Activated naive CD8-positive, alpha-beta T cell treated with anti-CD3 and anti-CD28 coated beads, Interleukin-2, amount 50 U/mL, for 24 hours (primary cell): ENCODE data around the gene SCNN1B.

Source experiments
- ATAC-seq: fragments of 150-1000 bp; cut with Tn5 transposase; one replicate; pipeline ENCODE4 v1.10.0; 2021
- DNase-seq: peaks from one replicate; pipeline ENCODE4 v3.0.0; 2021
- H3K27ac Mint-ChIP-seq: one replicate; pipeline ENCODE4 v1.8.0; 2021; ENCODE audit warnings: mild to moderate bottlenecking, mixed read lengths
- H3K27me3 Mint-ChIP-seq: one replicate; pipeline ENCODE4 v1.8.0; 2021; ENCODE audit warnings: mixed read lengths
- H3K36me3 Mint-ChIP-seq: one replicate; pipeline ENCODE4 v1.8.0; 2021; ENCODE audit warnings: low read depth, mixed read lengths
- H3K4me1 Mint-ChIP-seq: one replicate; pipeline ENCODE4 v1.8.0; 2021; ENCODE audit warnings: mixed read lengths
- H3K4me3 Mint-ChIP-seq: one replicate; pipeline ENCODE4 v1.8.0; 2021; ENCODE audit warnings: mild to moderate bottlenecking, moderate library complexity, mixed read lengths
- H3K9me3 Mint-ChIP-seq: one replicate; pipeline ENCODE4 v1.8.0; 2021; ENCODE audit warnings: mixed read lengths

Gene SCNN1B

GRCh38 chr16:23301251-23302044 is 654 bp upstream of the SCNN1B start:
- no peak for DNase-seq
- H3K27me3 Mint-ChIP-seq: peaks cover 34% of the 10 kb centered on the region
- H3K36me3 Mint-ChIP-seq: no peaks in the 10 kb centered on the region
- H3K4me3 Mint-ChIP-seq: no peak overlapping the region
- H3K9me3 Mint-ChIP-seq: peaks cover 3% of the 10 kb centered on the region
- no peak overlapping the region for H3K27ac Mint-ChIP-seq
- ATAC-seq: no peak
- H3K4me1 Mint-ChIP-seq: peaks cover 3% of the 10 kb centered on the region

GRCh38 chr16:23303685-23304084 is 1.6 kb downstream of the SCNN1B start:
- Mint-ChIP-seq H3K9me3 (no peaks in the 10 kb centered on the region), H3K4me3 (no peak overlapping the region), H3K36me3 (no peaks in the 10 kb centered on the region), H3K4me1 (peaks cover 3% of the 10 kb centered on the region), H3K27ac (no peak overlapping the region), H3K27me3 (peaks cover 28% of the 10 kb centered on the region)
- no peak for DNase-seq
- no peak for ATAC-seq

GRCh38 chr16:23304620-23305019 is 2.5 kb downstream of the SCNN1B start:
- Mint-ChIP-seq H3K4me3 (no peak overlapping the region), H3K36me3 (no peaks in the 10 kb centered on the region), H3K27ac (no peak overlapping the region), H3K27me3 (peaks cover 26% of the 10 kb centered on the region), H3K9me3 (no peaks in the 10 kb centered on the region), H3K4me1 (peaks cover 3% of the 10 kb centered on the region)
- DNase-seq: no peak
- ATAC-seq: no peak

- ATAC-seq (no peak), DNase-seq (no peak)
- Mint-ChIP-seq H3K27me3 (peaks cover 15% of the 10 kb centered on the region), H3K36me3 (no peaks in the 10 kb centered on the region), H3K4me1 (peaks cover under 1% of the 10 kb centered on the region), H3K9me3 (no peaks in the 10 kb centered on the region), H3K27ac (no peak overlapping the region), H3K4me3 (no peak overlapping the region)
These were observed 4.3 kb downstream of the SCNN1B start for GRCh38 chr16:23306199-23307100.

- Mint-ChIP-seq H3K4me3 (no peak overlapping the region), H3K4me1 (no peaks in the 10 kb centered on the region), H3K9me3 (no peaks in the 10 kb centered on the region), H3K27me3 (no peaks in the 10 kb centered on the region), H3K27ac (no peak overlapping the region), H3K36me3 (no peaks in the 10 kb centered on the region)
- DNase-seq: no peak
- ATAC-seq: no peak
These were observed 8.1 kb downstream of the SCNN1B start for GRCh38 chr16:23310217-23310616.

GRCh38 chr16:23310744-23311143 is 8.6 kb downstream of the SCNN1B start:
- H3K27ac Mint-ChIP-seq: no peak overlapping the region
- H3K4me1 Mint-ChIP-seq: no peaks in the 10 kb centered on the region
- H3K4me3 Mint-ChIP-seq: no peak overlapping the region
- H3K36me3 Mint-ChIP-seq: no peaks in the 10 kb centered on the region
- DNase-seq (no peak), ATAC-seq (no peak)
- no peaks in the 10 kb centered on the region for H3K9me3 Mint-ChIP-seq
- no peaks in the 10 kb centered on the region for H3K27me3 Mint-ChIP-seq

- no peaks in the 10 kb centered on the region for H3K9me3 Mint-ChIP-seq
- H3K27me3 Mint-ChIP-seq: no peaks in the 10 kb centered on the region
- DNase-seq: no peak
- no peak overlapping the region for H3K27ac Mint-ChIP-seq
- no peaks in the 10 kb centered on the region for H3K36me3 Mint-ChIP-seq
- H3K4me3 Mint-ChIP-seq: no peak overlapping the region
- H3K4me1 Mint-ChIP-seq: no peaks in the 10 kb centered on the region
- no peak for ATAC-seq
These were observed 14.1 kb downstream of the SCNN1B start for GRCh38 chr16:23316232-23316631.

GRCh38 chr16:23316634-23317265 is 14.6 kb downstream of the SCNN1B start:
- Mint-ChIP-seq H3K4me1 (no peaks in the 10 kb centered on the region), H3K9me3 (no peaks in the 10 kb centered on the region), H3K27me3 (no peaks in the 10 kb centered on the region), H3K27ac (no peak overlapping the region), H3K4me3 (no peak overlapping the region), H3K36me3 (no peaks in the 10 kb centered on the region)
- no peak for ATAC-seq
- DNase-seq: no peak

GRCh38 chr16:23317266-23317661 is 15.2 kb downstream of the SCNN1B start:
- ATAC-seq (no peak), DNase-seq (no peak)
- H3K27ac Mint-ChIP-seq: no peak overlapping the region
- no peaks in the 10 kb centered on the region for H3K9me3 Mint-ChIP-seq
- no peak overlapping the region for H3K4me3 Mint-ChIP-seq
- H3K36me3 Mint-ChIP-seq: no peaks in the 10 kb centered on the region
- no peaks in the 10 kb centered on the region for H3K27me3 Mint-ChIP-seq
- H3K4me1 Mint-ChIP-seq: no peaks in the 10 kb centered on the region

GRCh38 chr16:23317751-23318150 is 15.6 kb downstream of the SCNN1B start:
- no peaks in the 10 kb centered on the region for H3K9me3 Mint-ChIP-seq

GRCh38 chr16:23318639-23319038 is 16.5 kb downstream of the SCNN1B start:
- H3K4me3 Mint-ChIP-seq: no peak overlapping the region
- no peaks in the 10 kb centered on the region for H3K9me3 Mint-ChIP-seq
- H3K27me3 Mint-ChIP-seq: no peaks in the 10 kb centered on the region
- peaks cover 4% of the 10 kb centered on the region for H3K4me1 Mint-ChIP-seq
- no peaks in the 10 kb centered on the region for H3K36me3 Mint-ChIP-seq
- DNase-seq (no peak), ATAC-seq (no peak)
- no peak overlapping the region for H3K27ac Mint-ChIP-seq

More at GRCh38 chr16:23317751-23318150, 15.6 kb downstream of the SCNN1B start:
- Mint-ChIP-seq H3K27ac (no peak overlapping the region), H3K36me3 (no peaks in the 10 kb centered on the region), H3K27me3 (no peaks in the 10 kb centered on the region), H3K4me3 (no peak overlapping the region), H3K4me1 (no peaks in the 10 kb centered on the region)
- no peak for ATAC-seq
- DNase-seq: no peak

- Mint-ChIP-seq H3K4me1 (peaks cover 9% of the 10 kb centered on the region), H3K9me3 (no peaks in the 10 kb centered on the region), H3K27me3 (no peaks in the 10 kb centered on the region), H3K36me3 (no peaks in the 10 kb centered on the region), H3K4me3 (no peak overlapping the region), H3K27ac (no peak overlapping the region)
- DNase-seq (no peak), ATAC-seq (no peak)
These were observed 17.9 kb downstream of the SCNN1B start for GRCh38 chr16:23319861-23320615.

GRCh38 chr16:23320693-23321092 is 18.6 kb downstream of the SCNN1B start:
- DNase-seq (no peak), ATAC-seq (no peak)
- Mint-ChIP-seq H3K36me3 (no peaks in the 10 kb centered on the region), H3K4me1 (peaks cover 9% of the 10 kb centered on the region), H3K9me3 (no peaks in the 10 kb centered on the region), H3K4me3 (no peak overlapping the region), H3K27ac (no peak overlapping the region), H3K27me3 (no peaks in the 10 kb centered on the region)

- Mint-ChIP-seq H3K4me1 (peaks cover 9% of the 10 kb centered on the region), H3K36me3 (no peaks in the 10 kb centered on the region), H3K4me3 (no peak overlapping the region), H3K27me3 (no peaks in the 10 kb centered on the region), H3K9me3 (no peaks in the 10 kb centered on the region), H3K27ac (no peak overlapping the region)
- no peak for ATAC-seq
- DNase-seq: no peak
These were observed 19.2 kb downstream of the SCNN1B start for GRCh38 chr16:23321206-23321875.
